Osteoblast (primary cell): Measurements from ENCODE around the gene RFXAP. TPM values are rescaled to one million over a fixed set of nuclear protein-coding genes. Genes with fewer than 3 reads are reported as not detected.
A peak's percentile ranks its signal among the peaks of the same experiment; 100 is the strongest.
"Not testable (repeated sequence)": the region's sequence is repeated elsewhere in the genome, so short reads cannot be mapped to it uniquely, and the experiment has no call there.

ENCODE experiments used
- DNase-seq: peaks from one replicate; pipeline ENCODE4 v3.0.0; 2011; ENCODE audit warnings: low spot score, mixed read lengths; ENCODE audit not compliant: insufficient read length; ENCODE audit errors: missing footprints
- H2AFZ ChIP-seq: 2 replicates; pipeline ENCODE4 v1.6.0; 2011; ENCODE audit warnings: mild to moderate bottlenecking, low read length
- H3K27ac ChIP-seq: 2 replicates; pipeline ENCODE4 v1.5.1; 2011; ENCODE audit warnings: mild to moderate bottlenecking, low read depth, low read length, moderate library complexity
- H3K27me3 ChIP-seq: 2 replicates; pipeline ENCODE4 v1.6.0; 2012; ENCODE audit warnings: mild to moderate bottlenecking, control low read depth, inconsistent platforms, low read length, moderate library complexity; ENCODE audit not compliant: insufficient read depth
- H3K36me3 ChIP-seq: 2 replicates; pipeline ENCODE4 v1.5.1; 2011; ENCODE audit warnings: mild to moderate bottlenecking, low read length, control low read depth, moderate library complexity; ENCODE audit not compliant: insufficient read depth
- H3K4me1 ChIP-seq: 2 replicates; pipeline ENCODE4 v1.5.1; 2011; ENCODE audit warnings: mild to moderate bottlenecking, low read length, control low read depth, moderate library complexity; ENCODE audit not compliant: insufficient read depth
- H3K4me2 ChIP-seq: 2 replicates; pipeline ENCODE4 v1.6.0; 2011; ENCODE audit warnings: mild to moderate bottlenecking, low read length; ENCODE audit not compliant: insufficient read depth
- H3K4me3 ChIP-seq: fragments of 200-600 bp; sonication (generic); 3 replicates; pipeline ENCODE4 v1.5.1; 2012; ENCODE audit warnings: mild to moderate bottlenecking, low read length, inconsistent platforms; ENCODE audit not compliant: insufficient read depth
- H3K79me2 ChIP-seq: 2 replicates; pipeline ENCODE4 v1.6.0; 2012; ENCODE audit warnings: mild to moderate bottlenecking, low read length, control low read depth, inconsistent platforms; ENCODE audit not compliant: insufficient read depth
- H3K9me3 ChIP-seq: 2 replicates; pipeline ENCODE4 v1.5.1; 2011; ENCODE audit warnings: low read depth, low read length, control low read depth
- H4K20me1 ChIP-seq: 2 replicates; pipeline ENCODE4 v1.6.0; 2012; ENCODE audit warnings: mild to moderate bottlenecking, low read length, control low read depth; ENCODE audit not compliant: insufficient read depth
- total RNA-seq: library from RNA; depleted of rRNA; stranded (reverse); fragments of >200 nt; gene quantifications from 2 replicates; pipeline ENCODE4 v1.2.3, GENCODE V29; 2012
- TF ChIP-seq, protein P1 (sequence below): IDR thresholded peaks from 2 replicates; pipeline ENCODE4 v1.5.1; 2011; ENCODE audit warnings: mild to moderate bottlenecking, low read depth, low read length, moderate library complexity; ENCODE audit errors: extremely low read depth

RFXAP gene
- total RNA-seq, 1 donor = 2.9 TPM

DNA sequence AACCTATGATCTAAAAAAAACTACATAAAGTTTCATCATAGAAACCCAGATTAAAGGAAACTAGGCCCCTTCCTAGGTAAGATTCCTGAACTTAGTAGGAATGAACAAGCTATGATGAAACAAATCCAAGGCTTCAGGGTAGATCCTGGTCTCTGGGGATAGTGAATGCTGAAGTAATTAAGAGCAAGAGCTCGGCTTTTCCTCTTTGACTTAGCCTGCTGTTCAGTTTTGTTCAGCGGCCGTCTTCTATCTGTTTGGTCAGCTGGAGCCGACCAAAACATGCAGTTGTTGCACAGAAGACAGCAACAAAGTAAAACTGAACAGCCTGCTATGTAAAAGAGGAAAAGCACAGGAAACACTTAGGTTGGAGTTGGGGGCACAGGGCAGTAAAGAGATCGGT, 44.1 kb upstream of the RFXAP start:
- H3K27me3 ChIP-seq = peaks cover 18% of the 10 kb centered on the region
- no peak for DNase-seq

DNA sequence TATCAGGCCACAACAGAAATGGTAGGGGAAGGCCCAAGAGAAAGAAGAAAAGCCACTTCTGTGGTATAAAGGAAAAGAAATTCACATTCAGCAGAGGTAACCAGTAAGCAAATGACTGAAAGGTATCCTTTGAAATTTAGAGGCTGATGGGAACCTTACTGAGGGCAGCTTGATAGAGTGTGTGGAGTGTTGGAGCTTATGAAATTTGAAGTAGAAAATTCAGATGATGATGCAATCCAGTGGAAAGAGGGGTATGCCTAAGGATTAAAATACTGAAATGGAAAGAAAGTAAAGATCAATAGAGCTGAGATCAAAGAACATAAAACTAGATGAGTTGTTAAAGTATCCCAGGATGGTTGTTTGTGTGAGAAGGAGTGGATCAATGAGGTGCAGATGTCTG, 42.8 kb upstream of the RFXAP start:
- Histone ChIP-seq H3K4me2 (no peak overlapping the region), H3K9me3 (no peaks in the 10 kb centered on the region), H3K27ac (no peak overlapping the region), H3K4me3 (no peak overlapping the region), H4K20me1 (no peaks in the 10 kb centered on the region), H3K36me3 (no peaks in the 10 kb centered on the region), H3K27me3 (peaks cover 13% of the 10 kb centered on the region), H2AFZ (no peak overlapping the region), H3K4me1 (no peaks in the 10 kb centered on the region), H3K79me2 (no peaks in the 10 kb centered on the region)
- DNase-seq = no peak
- TF ChIP-seq, protein P1, sequence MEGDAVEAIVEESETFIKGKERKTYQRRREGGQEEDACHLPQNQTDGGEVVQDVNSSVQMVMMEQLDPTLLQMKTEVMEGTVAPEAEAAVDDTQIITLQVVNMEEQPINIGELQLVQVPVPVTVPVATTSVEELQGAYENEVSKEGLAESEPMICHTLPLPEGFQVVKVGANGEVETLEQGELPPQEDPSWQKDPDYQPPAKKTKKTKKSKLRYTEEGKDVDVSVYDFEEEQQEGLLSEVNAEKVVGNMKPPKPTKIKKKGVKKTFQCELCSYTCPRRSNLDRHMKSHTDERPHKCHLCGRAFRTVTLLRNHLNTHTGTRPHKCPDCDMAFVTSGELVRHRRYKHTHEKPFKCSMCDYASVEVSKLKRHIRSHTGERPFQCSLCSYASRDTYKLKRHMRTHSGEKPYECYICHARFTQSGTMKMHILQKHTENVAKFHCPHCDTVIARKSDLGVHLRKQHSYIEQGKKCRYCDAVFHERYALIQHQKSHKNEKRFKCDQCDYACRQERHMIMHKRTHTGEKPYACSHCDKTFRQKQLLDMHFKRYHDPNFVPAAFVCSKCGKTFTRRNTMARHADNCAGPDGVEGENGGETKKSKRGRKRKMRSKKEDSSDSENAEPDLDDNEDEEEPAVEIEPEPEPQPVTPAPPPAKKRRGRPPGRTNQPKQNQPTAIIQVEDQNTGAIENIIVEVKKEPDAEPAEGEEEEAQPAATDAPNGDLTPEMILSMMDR = no peak

More for the DNA sequence above, 44.1 kb upstream of the RFXAP start:
- H3K79me2 ChIP-seq = no peaks in the 10 kb centered on the region
- no peak overlapping the region for H3K4me3 ChIP-seq
- no peaks in the 10 kb centered on the region for H4K20me1 ChIP-seq
- H3K9me3 ChIP-seq = no peaks in the 10 kb centered on the region
- no peak overlapping the region for H3K4me2 ChIP-seq
- no peaks in the 10 kb centered on the region for H3K4me1 ChIP-seq
- H2AFZ ChIP-seq = no peak overlapping the region
- no peak overlapping the region for H3K27ac ChIP-seq
- no peaks in the 10 kb centered on the region for H3K36me3 ChIP-seq
- TF ChIP-seq, protein P1 = no peak

DNA sequence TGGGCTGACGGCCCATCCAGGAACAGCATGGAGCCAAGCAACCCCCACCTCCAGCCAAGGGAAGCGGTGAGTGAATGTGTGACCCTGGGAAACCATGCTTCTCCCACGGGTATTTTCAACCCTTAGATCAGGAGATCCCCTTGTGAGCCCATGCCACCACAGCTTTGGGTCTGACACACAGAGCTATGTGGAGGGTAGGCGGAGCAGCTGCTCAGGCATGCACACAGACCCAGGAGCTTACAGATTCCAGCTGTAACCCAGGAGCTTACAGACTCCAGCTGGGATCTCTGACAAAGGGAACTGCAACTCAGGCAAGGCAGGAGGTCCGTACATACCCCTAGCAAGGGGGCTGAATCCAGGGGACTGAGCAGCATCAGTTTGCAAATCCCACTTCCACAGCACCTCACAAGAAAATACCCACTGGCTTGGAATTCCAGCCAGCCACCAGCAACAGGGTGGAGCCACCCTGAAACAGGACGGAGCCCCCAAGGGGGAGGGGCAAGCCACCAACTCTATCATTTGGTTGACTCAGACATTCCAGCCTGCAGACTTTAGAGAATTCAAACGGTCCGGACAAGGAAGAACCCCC, 40.8 kb upstream of the RFXAP start:
- Histone ChIP-seq H3K4me2 (peak overlapping the region; percentile 60), H3K27me3 (peaks cover 15% of the 10 kb centered on the region), H3K9me3 (no peaks in the 10 kb centered on the region), H2AFZ (no peak overlapping the region), H3K36me3 (no peaks in the 10 kb centered on the region), H3K27ac (no peak overlapping the region), H4K20me1 (no peaks in the 10 kb centered on the region), H3K4me3 (no peak overlapping the region), H3K4me1 (no peaks in the 10 kb centered on the region), H3K79me2 (no peaks in the 10 kb centered on the region)
- TF ChIP-seq, protein P1 = no peak
- no peak for DNase-seq

DNA sequence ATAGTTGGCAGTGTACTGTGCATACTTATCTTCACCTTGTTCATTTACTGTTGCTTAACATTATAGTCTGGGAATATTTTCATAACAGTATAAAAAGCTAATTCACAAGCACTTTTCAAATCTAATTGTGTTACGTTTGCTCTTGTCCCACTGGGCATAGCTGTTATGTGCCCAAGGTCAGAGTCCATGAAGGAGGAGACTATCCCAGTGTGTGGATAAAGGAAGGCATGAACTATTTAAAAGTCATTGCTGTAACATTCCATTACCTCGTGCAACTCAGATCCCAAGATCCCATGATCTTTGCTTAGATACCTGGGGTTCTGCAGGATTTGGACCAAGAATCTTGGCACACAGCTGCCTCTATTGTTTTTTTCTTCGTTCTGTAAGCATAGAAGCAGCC, 35.1 kb upstream of the RFXAP start:
- Histone ChIP-seq H3K4me2 (no peak overlapping the region), H3K27me3 (peaks cover 12% of the 10 kb centered on the region), H3K27ac (no peak overlapping the region), H3K79me2 (no peaks in the 10 kb centered on the region), H2AFZ (no peak overlapping the region), H3K36me3 (no peaks in the 10 kb centered on the region), H3K4me1 (peaks cover 6% of the 10 kb centered on the region), H4K20me1 (no peaks in the 10 kb centered on the region), H3K9me3 (no peaks in the 10 kb centered on the region), H3K4me3 (no peak overlapping the region)
- no peak for DNase-seq
- TF ChIP-seq, protein P1 = no peak

DNA sequence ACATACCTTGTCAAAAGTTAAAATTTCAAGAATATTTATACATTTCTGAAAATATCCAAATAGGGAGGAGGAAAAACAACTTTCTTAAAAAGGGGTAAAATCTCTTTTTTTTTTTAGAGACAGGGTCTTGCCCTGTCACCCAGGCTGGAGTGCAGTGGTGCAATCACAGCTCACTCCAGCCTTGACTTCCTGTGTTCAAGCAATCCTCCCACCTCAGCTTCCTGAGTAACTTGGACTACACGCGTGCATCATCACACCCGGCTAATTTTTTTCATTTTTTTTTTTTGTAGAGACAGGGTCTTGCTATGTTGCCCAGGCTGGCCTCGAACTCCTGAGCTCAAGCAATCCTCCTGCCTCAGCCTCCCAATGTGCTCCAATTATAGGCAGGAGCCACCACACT, 32.8 kb upstream of the RFXAP start:
- H3K27me3 ChIP-seq = peaks cover 12% of the 10 kb centered on the region
- H3K4me3 ChIP-seq, H3K79me2 ChIP-seq, H3K36me3 ChIP-seq, H2AFZ ChIP-seq, H3K4me2 ChIP-seq, H3K4me1 ChIP-seq, H3K9me3 ChIP-seq, DNase-seq, H4K20me1 ChIP-seq, H3K27ac ChIP-seq: not testable (repeated sequence)
